ENCODE data around the gene CCK.

CCK gene

GRCh38 chr3:42210726-42211125 lies 55.3 kb downstream of the CCK start:
- no peaks in the 10 kb centered on the region for H3K27me3 ChIP-seq
- no peak overlapping the region for H3K27ac ChIP-seq
- DNase-seq: no peak
- intact Hi-C loops (cut with DNase I; ENCODE audit: low total_unique reads): no loop called here
- peaks cover 44 to 80% (median 77%) of the 10 kb centered on the region in 3 donors for H3K36me3 ChIP-seq
- no peak overlapping the region for H3K4me3 ChIP-seq
- H3K9me3 ChIP-seq: no peaks in the 10 kb centered on the region
- no peak for TF ChIP-seq CTCF (IDR thresholded peaks at IDR 0.05)
- H3K4me1 ChIP-seq: no peaks in the 10 kb centered on the region

DNA sequence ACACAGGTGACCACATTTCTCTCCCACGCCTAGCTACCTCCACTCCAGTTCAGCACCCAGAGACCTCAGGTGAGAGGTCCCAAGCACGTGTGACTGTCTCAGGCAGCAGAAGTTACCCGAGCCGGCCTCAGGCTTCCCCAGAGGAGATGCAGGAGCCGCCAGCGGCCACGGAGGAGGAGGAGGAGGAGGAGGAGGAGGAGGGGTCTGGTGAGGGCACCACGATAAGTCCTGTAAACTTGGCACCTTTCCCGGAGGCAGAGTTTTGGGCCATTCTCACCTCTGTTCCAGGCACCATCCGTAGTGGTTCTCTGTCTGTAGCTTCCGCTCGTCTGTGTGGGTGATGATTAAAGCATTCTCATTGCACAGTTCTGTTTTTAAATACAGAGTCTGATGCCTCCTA lies 56.1 kb downstream of the CCK start:
- Histone ChIP-seq H3K4me1 (no peaks in the 10 kb centered on the region), H3K27ac (no peak overlapping the region), H3K4me3 (no peak overlapping the region), H3K36me3 (peaks cover 50 to 83% (median 72%) of the 10 kb centered on the region in 3 donors), H3K9me3 (no peaks in the 10 kb centered on the region), H3K27me3 (no peaks in the 10 kb centered on the region)
- no peak for TF ChIP-seq CTCF (IDR thresholded peaks at IDR 0.05)
- no peak for DNase-seq
- intact Hi-C loops (cut with DNase I; ENCODE audit: low total_unique reads): no loop called here

All from tibial artery (tissue), 4 donors.